ENCODE data around the gene BNC2.

Gene BNC2

DNA sequence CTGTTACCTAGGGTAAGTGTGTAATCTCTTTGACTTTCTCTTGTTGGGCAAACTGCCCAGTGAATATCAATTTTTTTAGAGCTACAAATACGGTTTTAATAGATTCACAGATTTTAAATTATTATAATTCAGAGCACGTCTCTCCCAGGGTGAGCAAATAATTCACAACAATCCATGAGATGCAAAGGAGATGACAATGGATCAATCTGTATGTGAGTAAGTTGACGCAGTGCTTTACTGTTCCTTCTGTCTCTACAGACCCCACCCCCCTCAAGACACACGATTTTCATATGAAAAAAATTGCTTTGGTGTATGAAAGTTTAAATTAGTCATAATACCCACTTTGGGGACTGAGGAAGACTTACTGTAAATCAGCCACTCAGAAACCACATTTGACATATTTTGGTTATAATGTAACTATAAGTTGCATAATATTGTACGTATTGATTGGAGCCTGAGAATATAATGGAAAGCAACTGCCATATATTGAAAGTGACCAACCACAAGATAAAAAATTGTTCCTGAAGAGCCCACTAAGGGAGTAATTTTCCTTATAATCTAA lies 201.7 kb downstream of the BNC2 start:
- H3K27me3 ChIP-seq (ENCODE audit: insufficient read depth, poor library complexity, severe bottlenecking): no peaks in the 10 kb centered on the region
- ATAC-seq (ENCODE audit: low read depth): no peak
- H3K9me3 ChIP-seq (ENCODE audit: severe bottlenecking): no peaks in the 10 kb centered on the region
- H3K36me3 ChIP-seq (ENCODE audit: low read depth): no peaks in the 10 kb centered on the region
- TF ChIP-seq, protein P1, sequence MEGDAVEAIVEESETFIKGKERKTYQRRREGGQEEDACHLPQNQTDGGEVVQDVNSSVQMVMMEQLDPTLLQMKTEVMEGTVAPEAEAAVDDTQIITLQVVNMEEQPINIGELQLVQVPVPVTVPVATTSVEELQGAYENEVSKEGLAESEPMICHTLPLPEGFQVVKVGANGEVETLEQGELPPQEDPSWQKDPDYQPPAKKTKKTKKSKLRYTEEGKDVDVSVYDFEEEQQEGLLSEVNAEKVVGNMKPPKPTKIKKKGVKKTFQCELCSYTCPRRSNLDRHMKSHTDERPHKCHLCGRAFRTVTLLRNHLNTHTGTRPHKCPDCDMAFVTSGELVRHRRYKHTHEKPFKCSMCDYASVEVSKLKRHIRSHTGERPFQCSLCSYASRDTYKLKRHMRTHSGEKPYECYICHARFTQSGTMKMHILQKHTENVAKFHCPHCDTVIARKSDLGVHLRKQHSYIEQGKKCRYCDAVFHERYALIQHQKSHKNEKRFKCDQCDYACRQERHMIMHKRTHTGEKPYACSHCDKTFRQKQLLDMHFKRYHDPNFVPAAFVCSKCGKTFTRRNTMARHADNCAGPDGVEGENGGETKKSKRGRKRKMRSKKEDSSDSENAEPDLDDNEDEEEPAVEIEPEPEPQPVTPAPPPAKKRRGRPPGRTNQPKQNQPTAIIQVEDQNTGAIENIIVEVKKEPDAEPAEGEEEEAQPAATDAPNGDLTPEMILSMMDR (IDR thresholded peaks at IDR 0.05; ENCODE audit: poor library complexity, severe bottlenecking): no peak
- no peak overlapping the region for H3K27ac ChIP-seq (ENCODE audit: poor library complexity, severe bottlenecking)
- H3K4me3 ChIP-seq (ENCODE audit: severe bottlenecking): no peak overlapping the region
- H3K4me1 ChIP-seq (ENCODE audit: insufficient read depth, poor library complexity, severe bottlenecking): peaks cover 6% of the 10 kb centered on the region
- DNase-seq (ENCODE audit: low spot score): no peak

GRCh38 chr9:16664211-16664610 lies 206.3 kb downstream of the BNC2 start:
- no peak overlapping the region for H3K27ac ChIP-seq (ENCODE audit: poor library complexity, severe bottlenecking)
- H3K4me1 ChIP-seq (ENCODE audit: insufficient read depth, poor library complexity, severe bottlenecking): no peaks in the 10 kb centered on the region
- H3K9me3 ChIP-seq (ENCODE audit: severe bottlenecking): no peaks in the 10 kb centered on the region
- H3K4me3 ChIP-seq (ENCODE audit: severe bottlenecking): no peak overlapping the region
- ATAC-seq (ENCODE audit: low read depth): no peak
- no peaks in the 10 kb centered on the region for H3K27me3 ChIP-seq (ENCODE audit: insufficient read depth, poor library complexity, severe bottlenecking)
- TF ChIP-seq, protein P1 (IDR thresholded peaks at IDR 0.05; ENCODE audit: poor library complexity, severe bottlenecking): no peak
- H3K36me3 ChIP-seq (ENCODE audit: low read depth): no peaks in the 10 kb centered on the region
- no peak for DNase-seq (ENCODE audit: low spot score)

- Histone ChIP-seq H3K27me3 (ENCODE audit: insufficient read depth, poor library complexity, severe bottlenecking) (no peaks in the 10 kb centered on the region), H3K27ac (ENCODE audit: poor library complexity, severe bottlenecking) (no peak overlapping the region), H3K4me1 (ENCODE audit: insufficient read depth, poor library complexity, severe bottlenecking) (no peaks in the 10 kb centered on the region), H3K36me3 (ENCODE audit: low read depth) (no peaks in the 10 kb centered on the region), H3K9me3 (ENCODE audit: severe bottlenecking) (no peaks in the 10 kb centered on the region), H3K4me3 (ENCODE audit: severe bottlenecking) (no peak overlapping the region)
- TF ChIP-seq, protein P1 (IDR thresholded peaks at IDR 0.05; ENCODE audit: poor library complexity, severe bottlenecking): no peak
- ATAC-seq (ENCODE audit: low read depth): no peak
- no peak for DNase-seq (ENCODE audit: low spot score)
Observed at GRCh38 chr9:16661816-16662215, 208.7 kb downstream of the BNC2 start.

- H3K4me1 ChIP-seq (ENCODE audit: insufficient read depth, poor library complexity, severe bottlenecking): no peaks in the 10 kb centered on the region
- H3K27me3 ChIP-seq (ENCODE audit: insufficient read depth, poor library complexity, severe bottlenecking): no peaks in the 10 kb centered on the region
- H3K27ac ChIP-seq (ENCODE audit: poor library complexity, severe bottlenecking): no peak overlapping the region
- H3K4me3 ChIP-seq (ENCODE audit: severe bottlenecking): no peak overlapping the region
- no peaks in the 10 kb centered on the region for H3K36me3 ChIP-seq (ENCODE audit: low read depth)
- DNase-seq (ENCODE audit: low spot score) (no peak), ATAC-seq (ENCODE audit: low read depth) (no peak)
- H3K9me3 ChIP-seq (ENCODE audit: severe bottlenecking): no peaks in the 10 kb centered on the region
- TF ChIP-seq, protein P1 (IDR thresholded peaks at IDR 0.05; ENCODE audit: poor library complexity, severe bottlenecking): no peak
Observed at GRCh38 chr9:16659096-16659495, 211.4 kb downstream of the BNC2 start.

- H3K27me3 ChIP-seq (ENCODE audit: insufficient read depth, poor library complexity, severe bottlenecking): no peaks in the 10 kb centered on the region
- no peaks in the 10 kb centered on the region for H3K9me3 ChIP-seq (ENCODE audit: severe bottlenecking)
- TF ChIP-seq, protein P1 (IDR thresholded peaks at IDR 0.05; ENCODE audit: poor library complexity, severe bottlenecking): no peak
- H3K4me1 ChIP-seq (ENCODE audit: insufficient read depth, poor library complexity, severe bottlenecking): no peaks in the 10 kb centered on the region
- ATAC-seq (ENCODE audit: low read depth) (no peak), DNase-seq (ENCODE audit: low spot score) (no peak)
- H3K27ac ChIP-seq (ENCODE audit: poor library complexity, severe bottlenecking): no peak overlapping the region
- no peak overlapping the region for H3K4me3 ChIP-seq (ENCODE audit: severe bottlenecking)
- no peaks in the 10 kb centered on the region for H3K36me3 ChIP-seq (ENCODE audit: low read depth)
Observed at GRCh38 chr9:16656432-16657169, 213.9 kb downstream of the BNC2 start.

Data from RWPE2 (cell line).